H1 (cell line): ENCODE results near the gene RNU5D-1. TPM values are rescaled to one million over a fixed set of nuclear protein-coding genes. Genes with fewer than 3 reads are reported as not detected.

ENCODE experiments used
- CTCF ChIA-PET: fragments of 300-600 bp; sonication (Branson Sonifier 250); formaldehyde crosslinking; loops from one replicate; lab custom pipeline; 2021; ENCODE audit not compliant: partially characterized antibody; lab: Charles Lee
- POLR2A ChIA-PET: fragments of 300-600 bp; sonication (Branson Sonifier 250); formaldehyde crosslinking; loops from one replicate; lab custom pipeline; 2021; ENCODE audit warnings: inconsistent platforms; ENCODE audit not compliant: partially characterized antibody; lab: Charles Lee
- DNase-seq, 2 experiments: peaks; one replicate each; pipeline versions ENCODE4 v3.0.0 to v3.0.0-alpha.2; 2010 to 2022; ENCODE audit warnings: low spot score in 2 of 2, low read depth in 1 of 2, mixed read lengths in 1 of 2
- FAIRE-seq: peaks from 2 replicates; lab custom pipeline; 2011; peaks lifted over from hg19 to GRCh38; lab: Jason Lieb, UNC
- H2AFZ ChIP-seq: 2 replicates; pipeline ENCODE4 v1.8.1; 2012; ENCODE audit warnings: low read length, inconsistent platforms
- H2AK5ac ChIP-seq: 2 replicates; pipeline ENCODE4 v1.6.1; 2013; ENCODE audit warnings: low read depth, low read length
- H2BK120ac ChIP-seq: replicated peaks from 2 replicates; pipeline ENCODE3; 2013; ENCODE audit warnings: low read depth, low read length, inconsistent platforms
- H2BK12ac ChIP-seq: 2 replicates; pipeline ENCODE4 v1.6.1; 2013; ENCODE audit warnings: low read depth, low read length
- H2BK15ac ChIP-seq: 2 replicates; pipeline ENCODE4 v1.6.1; 2013; ENCODE audit warnings: low read length
- H2BK20ac ChIP-seq: 2 replicates; pipeline ENCODE4 v1.6.1; 2013; ENCODE audit warnings: low read length
- H2BK5ac ChIP-seq: 2 replicates; pipeline ENCODE4 v1.6.1; 2013; ENCODE audit warnings: low read depth, low read length
- H3K14ac ChIP-seq: 2 replicates; pipeline ENCODE4 v1.6.1; 2013; ENCODE audit warnings: inconsistent platforms; ENCODE audit not compliant: insufficient read length
- H3K18ac ChIP-seq: 2 replicates; pipeline ENCODE4 v1.6.1; 2013; ENCODE audit warnings: low read length; ENCODE audit errors: extremely low read depth
- H3K23ac ChIP-seq: 2 replicates; pipeline ENCODE4 v1.6.1; 2013; ENCODE audit warnings: inconsistent platforms; ENCODE audit not compliant: insufficient read length
- H3K23me2 ChIP-seq: 2 replicates; pipeline ENCODE4 v1.6.1; 2013; ENCODE audit warnings: low read depth, low read length
- H3K27ac ChIP-seq: 2 replicates; pipeline ENCODE4 v1.6.1; 2011; ENCODE audit warnings: low read depth, low read length, inconsistent platforms
- H3K27me3 ChIP-seq, 4 experiments: replicated peaks in 1 of 4; 1 replicate in 1 of 4; 2 replicates in 3 of 4; pipeline versions ENCODE4 v1.6.1 to v1.8.1; 2011 to 2013; ENCODE audit warnings: low read length in 3 of 4, mild to moderate bottlenecking in 3 of 4, inconsistent platforms in 2 of 4, mixed read lengths in 2 of 4, moderate library complexity in 1 of 4; ENCODE audit not compliant: control insufficient read depth in 3 of 4, insufficient read depth in 3 of 4; ENCODE audit errors: extremely low read depth in 1 of 4
- H3K36me3 ChIP-seq, 4 experiments: 2 replicates each; pipeline versions ENCODE4 v1.6.1 to v1.8.1; 2011 to 2013; ENCODE audit warnings: mild to moderate bottlenecking in 4 of 4, low read length in 3 of 4, moderate library complexity in 2 of 4, control low read depth in 1 of 4, inconsistent platforms in 1 of 4; ENCODE audit not compliant: insufficient read depth in 4 of 4, control insufficient read depth in 2 of 4
- H3K4ac ChIP-seq: replicated peaks from 2 replicates; pipeline ENCODE3; 2013; ENCODE audit warnings: low read length, low read depth, mixed read lengths, inconsistent platforms; ENCODE audit not compliant: insufficient read length
- H3K4me1 ChIP-seq, 4 experiments: replicated peaks in 1 of 4; 1 replicate in 1 of 4; 2 replicates in 3 of 4; pipeline versions ENCODE4 v1.6.1 to v1.8.1; 2011 to 2013; ENCODE audit warnings: low read length in 3 of 4, inconsistent platforms in 2 of 4, mixed read lengths in 1 of 4; ENCODE audit not compliant: insufficient read depth in 4 of 4, control insufficient read depth in 3 of 4
- H3K4me2 ChIP-seq, 2 experiments: 2 replicates each; pipeline versions ENCODE4 v1.6.1 to v1.8.1; 2011 to 2013; ENCODE audit warnings: low read depth in 2 of 2, low read length in 2 of 2, control low read depth in 1 of 2, inconsistent platforms in 1 of 2, mild to moderate bottlenecking in 1 of 2; ENCODE audit not compliant: insufficient read depth in 1 of 2
- H3K4me3 ChIP-seq, 4 experiments: fragments of 200-600, 300-600 bp in 1 of 4; sonication (generic), shearing (Covaris generic), sonication (Bioruptor Twin) in 1 of 4; 2 replicates each; pipeline versions ENCODE4 v1.5.1 to v1.8.1; 2011 to 2016; ENCODE audit warnings: low read length in 4 of 4, low read depth in 3 of 4, control low read depth in 2 of 4, inconsistent platforms in 2 of 4, mild to moderate bottlenecking in 2 of 4, mixed read lengths in 1 of 4, moderate library complexity in 1 of 4; ENCODE audit not compliant: insufficient read depth in 2 of 4; ENCODE audit errors: extremely low read depth in 1 of 4
- H3K56ac ChIP-seq: replicated peaks from 2 replicates; pipeline ENCODE3; 2013; ENCODE audit warnings: low read depth, mild to moderate bottlenecking, mixed read lengths, low read length, inconsistent platforms; ENCODE audit not compliant: insufficient read length
- H3K79me1 ChIP-seq: 2 replicates; pipeline ENCODE4 v1.6.1; 2013; ENCODE audit warnings: low read depth, low read length, control low read depth
- H3K79me2 ChIP-seq, 2 experiments: 2 replicates each; pipeline versions ENCODE4 v1.6.1 to v1.8.1; 2012 to 2013; ENCODE audit warnings: low read length in 2 of 2, mild to moderate bottlenecking in 2 of 2, inconsistent platforms in 1 of 2; ENCODE audit not compliant: insufficient read depth in 2 of 2, control insufficient read depth in 1 of 2
- H3K9ac ChIP-seq, 4 experiments: replicated peaks in 1 of 4; 1 replicate in 1 of 4; 2 replicates in 3 of 4; pipeline versions ENCODE4 v1.6.1 to v1.8.1; 2011 to 2013; ENCODE audit warnings: low read depth in 3 of 4, low read length in 3 of 4, control low read depth in 2 of 4, mild to moderate bottlenecking in 2 of 4, moderate library complexity in 2 of 4, inconsistent platforms in 1 of 4; ENCODE audit errors: extremely low read depth in 1 of 4
- H3K9me3 ChIP-seq, 2 experiments: 2 replicates each; pipeline versions ENCODE4 v1.6.1 to v1.8.1; 2012 to 2013; ENCODE audit warnings: mild to moderate bottlenecking in 2 of 2, moderate library complexity in 2 of 2, control low read depth in 1 of 2, inconsistent platforms in 1 of 2, low read depth in 1 of 2, low read length in 1 of 2, mixed read lengths in 1 of 2; ENCODE audit not compliant: insufficient read depth in 2 of 2
- H4K20me1 ChIP-seq, 2 experiments: replicated peaks in 1 of 2; 2 replicates each; pipeline versions ENCODE3 to v1.8.1; 2011 to 2013; ENCODE audit warnings: inconsistent platforms in 2 of 2, low read length in 2 of 2, mild to moderate bottlenecking in 1 of 2; ENCODE audit not compliant: insufficient read depth in 2 of 2, control insufficient read depth in 1 of 2
- H4K5ac ChIP-seq: 2 replicates; pipeline ENCODE4 v1.6.1; 2013; ENCODE audit warnings: low read length, low read depth, mixed read lengths, inconsistent platforms; ENCODE audit not compliant: insufficient read length
- H4K8ac ChIP-seq: 2 replicates; pipeline ENCODE4 v1.8.0; 2013; ENCODE audit warnings: mild to moderate bottlenecking, moderate library complexity, low read length, inconsistent platforms; ENCODE audit not compliant: insufficient read depth; ENCODE audit errors: extremely low read depth
- H4K91ac ChIP-seq: replicated peaks from 2 replicates; pipeline ENCODE3; 2013; ENCODE audit warnings: low read length, mixed read lengths, inconsistent platforms; ENCODE audit not compliant: insufficient read length
- GABPA ChIP-seq: IDR thresholded peaks from 2 replicates; pipeline ENCODE4 v1.6.1; 2011; ENCODE audit warnings: mild to moderate bottlenecking, low read length, moderate library complexity, borderline replicate concordance; ENCODE audit not compliant: insufficient read depth
- HDAC2 ChIP-seq, 2 experiments: fragments of 300-600 bp in 1 of 2; sonication (generic) in 1 of 2; IDR thresholded peaks; 2 replicates each; pipeline ENCODE4 v1.6.1; 2011 to 2012; ENCODE audit warnings: low read depth in 2 of 2, low read length in 2 of 2, mild to moderate bottlenecking in 2 of 2, moderate library complexity in 2 of 2, borderline replicate concordance in 1 of 2, inconsistent platforms in 1 of 2
- RNF2 ChIP-seq: fragments of 200-900, 300-1000 bp; sonication (generic); IDR thresholded peaks from 2 replicates; pipeline ENCODE4 v1.7.1; 2016; ENCODE audit warnings: borderline replicate concordance, low read depth, mild to moderate bottlenecking, antibody characterized with exemption, low read length; ENCODE audit not compliant: poor library complexity, severe bottlenecking; ENCODE audit errors: missing control alignments
- SIN3A ChIP-seq, 2 experiments: IDR thresholded peaks in 1 of 2; conservative IDR thresholded peaks in 1 of 2; 2 replicates each; pipeline ENCODE4 v1.6.1; 2011 to 2012; ENCODE audit warnings: low read length in 2 of 2, improper control_type of control experiment in 1 of 2, low read depth in 1 of 2, mild to moderate bottlenecking in 1 of 2
- SIRT6 ChIP-seq: IDR thresholded peaks from one replicate; pipeline ENCODE4 v1.7.1; 2012; ENCODE audit warnings: low read length, inconsistent platforms
- SP4 ChIP-seq: IDR thresholded peaks from 2 replicates; pipeline ENCODE4 v1.6.1; 2012; ENCODE audit warnings: low read length, inconsistent platforms
- WGBS, 2 experiments: shearing (Covaris generic) in 1 of 2; methylation state at CpG; one replicate each; pipeline versions ENCODE4 v1.1.6 to v1.1.7; 2013 to 2015; ENCODE audit warnings: low lambda C conversion rate in 2 of 2, mixed read lengths in 2 of 2, inconsistent platforms in 1 of 2, low coverage in 1 of 2, missing lambda C conversion rate in 1 of 2; ENCODE audit not compliant: insufficient replicate concordance in 2 of 2, insufficient coverage in 1 of 2, insufficient read length in 1 of 2; ENCODE audit errors: extremely low coverage in 1 of 2, missing lambda C conversion rate in 1 of 2; 5-methylcytosine and 5-hydroxymethylcytosine counted together
- polyA plus RNA-seq, 7 experiments: library from polyadenylated mRNA; depleted of rRNA in 3 of 7; stranded (reverse) in 5 of 7; unstranded in 2 of 7; fragments of >200 nt in 5 of 7; fragments of 200-250 nt in 2 of 7; gene quantifications; 1 replicate in 5 of 7; 2 replicates in 1 of 7; 4 replicates in 1 of 7; pipeline versions ENCODE4 v1.2.1 to v1.2.3, GENCODE V29; 2011 to 2013; ENCODE audit warnings: missing spikeins in 2 of 7, mixed read lengths in 2 of 7
- total RNA-seq: library from RNA; stranded (reverse); fragmentation: NEBNext Ultra II Directional; extraction: Animal tissue kit (Norgen Biotek cat#: 25700); gene quantifications from 2 replicates; pipeline ENCODE4 v1.2.1, GENCODE V29; 2021

Gene RNU5D-1
- total and polyA plus RNA-seq, 2 of the 8 experiments (the other 6 are each of a cell fraction or from before 2014, with no cell fraction given), result under 0.01 TPM; not detected in 1

GRCh38 chr1:44701141-44701573 is 29.8 kb downstream of the RNU5D-1 start:
- Histone ChIP-seq H3K9ac (peak overlapping the region in 1 of 4 experiments; percentile 28; a peak in 1 of 7 replicates), H2BK5ac (no peak overlapping the region), H2AFZ (no peak overlapping the region), H2BK120ac (no peak overlapping the region), H3K56ac (no peak overlapping the region), H4K91ac (no peak overlapping the region), H4K20me1 (no peaks in the 10 kb centered on the region), H3K4me2 (no peak overlapping the region), H3K27ac (no peak overlapping the region), H3K9me3 (no peaks in the 10 kb centered on the region), H4K5ac (no peak overlapping the region), H3K23ac (no peak overlapping the region), H3K4me3 (no peak overlapping the region), H3K4ac (no peak overlapping the region), H2AK5ac (no peak overlapping the region), H3K79me2 (no peaks in the 10 kb centered on the region), H3K79me1 (no peaks in the 10 kb centered on the region), H3K14ac (no peak overlapping the region), H4K8ac (no peak overlapping the region), H3K23me2 (no peaks in the 10 kb centered on the region), H3K27me3 (no peaks in the 10 kb centered on the region), H2BK15ac (no peak overlapping the region), H2BK12ac (no peak overlapping the region), H3K18ac (no peak overlapping the region), H3K4me1 (peaks cover 0 to 4% (median under 1%) of the 10 kb centered on the region in 4 experiments; a peak in 1 of 7 replicates), H2BK20ac (no peak overlapping the region), H3K36me3 (no peaks in the 10 kb centered on the region)
- FAIRE-seq (no peak), DNase-seq (no peak)
- CTCF ChIA-PET, result interaction anchor here (0.9 to 3.6 kb wide), 4 partner anchors 10 to 696 kb away, joined by 3 to 25 read pairs (median 4); no protein-coding TSS in a partner anchor
- TF ChIP-seq RNF2 (no peak), SIRT6 (no peak), SP4 (no peak), HDAC2 (IDR thresholded peaks at IDR 0.05; ENCODE audit: borderline replicate concordance in 1 of 2, low read depth in 2 of 2, low read length in 2 of 2) (no peak), GABPA (no peak), SIN3A (conservative IDR thresholded peaks at IDR 0.05 in 1 of 2, IDR thresholded peaks at IDR 0.05 in 1 of 2; ENCODE audit: low read depth in 1 of 2, low read length in 2 of 2) (no peak)
- POLR2A ChIA-PET, result interaction anchor here (0.9 to 1.3 kb wide), 2 partner anchors 29 kb away, joined by 3 read pairs; partner anchors contain the start of gene RNU5D-1
- WGBS, 2 experiments, result 79 to 100% methylated on average over 1 to 7 of the region's 7 CpGs
